Activated B cell treated with CpG ODN at 0.5 μM for 24 hours (primary cell): ENCODE measurements around the gene SDK2. TPM values are rescaled to one million over a fixed set of nuclear protein-coding genes. Genes with fewer than 3 reads are reported as not detected.

Experiments used
- ATAC-seq: fragments of 200-7000 bp; cut with Tn5 transposase; one replicate; pipeline ENCODE4 v1.10.0; 2021; ENCODE audit warnings: low read depth, mild to moderate bottlenecking, moderate library complexity
- CTCF ChIA-PET: fragments of 350-600 bp; sonication (Branson Sonifier 250); formaldehyde crosslinking; loops from one replicate; lab custom pipeline; 2021; ENCODE audit warnings: antibody characterized with exemption; lab: Charles Lee
- POLR2A ChIA-PET: fragments of 350-600 bp; sonication (Branson Sonifier 250); formaldehyde crosslinking; loops from one replicate; lab custom pipeline; 2021; ENCODE audit warnings: antibody characterized with exemption; lab: Charles Lee
- DNase-seq: peaks from one replicate; pipeline ENCODE4 v3.0.0; 2022
- H3K27ac Mint-ChIP-seq: one replicate; pipeline ENCODE4 v1.8.0; 2020; ENCODE audit warnings: mixed read lengths
- H3K27me3 Mint-ChIP-seq: one replicate; pipeline ENCODE4 v1.8.0; 2021; ENCODE audit warnings: mixed read lengths
- H3K36me3 Mint-ChIP-seq: one replicate; pipeline ENCODE4 v1.8.0; 2021; ENCODE audit warnings: low read depth, mixed read lengths
- H3K4me1 Mint-ChIP-seq: one replicate; pipeline ENCODE4 v1.8.0; 2021; ENCODE audit warnings: mixed read lengths
- H3K4me3 Mint-ChIP-seq: one replicate; pipeline ENCODE4 v1.8.0; 2020; ENCODE audit warnings: mild to moderate bottlenecking, mixed read lengths
- H3K9me3 Mint-ChIP-seq: one replicate; pipeline ENCODE4 v1.8.0; 2020; ENCODE audit warnings: mixed read lengths
- intact Hi-C: fragments of 100-400 bp; cut with micrococcal nuclease; formaldehyde crosslinking; loops from one replicate; pipeline ENCODE4 v1.15.1; 2024
- total RNA-seq: library from RNA; stranded (reverse); gene quantifications from 2 replicates; pipeline ENCODE4 v1.2.3, GENCODE V29; 2022
- TF ChIP-seq, protein P1 (sequence below): fragments of 200-600 bp; IDR thresholded peaks from one replicate; pipeline ENCODE4 v1.8.0; 2022; ENCODE audit warnings: antibody characterized with exemption, mild to moderate bottlenecking

Gene SDK2
- total RNA-seq, 1 donor from 2014 or later, result 2.5 TPM

DNA sequence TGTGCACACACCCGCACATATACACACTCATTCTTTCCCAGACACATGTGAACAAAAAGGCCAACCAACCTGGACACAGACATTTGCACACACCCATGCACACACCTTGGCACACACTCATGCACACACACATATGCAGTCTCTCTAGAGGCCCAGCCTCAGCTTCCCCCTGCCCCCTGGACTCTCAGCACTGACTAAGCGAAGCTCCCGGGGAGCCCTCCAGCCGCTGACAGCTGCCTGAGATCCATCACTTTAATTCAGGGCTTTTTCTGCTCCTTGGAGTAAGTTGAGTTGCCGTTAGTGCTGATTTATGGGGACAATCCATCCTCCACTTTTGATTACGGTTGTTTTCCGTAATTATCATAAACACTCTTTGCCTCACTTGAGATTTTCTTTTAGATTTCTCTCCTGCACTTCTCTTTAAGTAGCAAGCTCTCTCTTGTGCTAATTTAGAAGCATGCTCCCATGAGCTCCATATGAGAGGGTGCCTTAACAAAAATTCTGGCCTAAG is 173.9 kb downstream of the SDK2 start:
- no peaks in the 10 kb centered on the region for H3K9me3 Mint-ChIP-seq
- no peaks in the 10 kb centered on the region for H3K27me3 Mint-ChIP-seq
- TF ChIP-seq, protein P1, sequence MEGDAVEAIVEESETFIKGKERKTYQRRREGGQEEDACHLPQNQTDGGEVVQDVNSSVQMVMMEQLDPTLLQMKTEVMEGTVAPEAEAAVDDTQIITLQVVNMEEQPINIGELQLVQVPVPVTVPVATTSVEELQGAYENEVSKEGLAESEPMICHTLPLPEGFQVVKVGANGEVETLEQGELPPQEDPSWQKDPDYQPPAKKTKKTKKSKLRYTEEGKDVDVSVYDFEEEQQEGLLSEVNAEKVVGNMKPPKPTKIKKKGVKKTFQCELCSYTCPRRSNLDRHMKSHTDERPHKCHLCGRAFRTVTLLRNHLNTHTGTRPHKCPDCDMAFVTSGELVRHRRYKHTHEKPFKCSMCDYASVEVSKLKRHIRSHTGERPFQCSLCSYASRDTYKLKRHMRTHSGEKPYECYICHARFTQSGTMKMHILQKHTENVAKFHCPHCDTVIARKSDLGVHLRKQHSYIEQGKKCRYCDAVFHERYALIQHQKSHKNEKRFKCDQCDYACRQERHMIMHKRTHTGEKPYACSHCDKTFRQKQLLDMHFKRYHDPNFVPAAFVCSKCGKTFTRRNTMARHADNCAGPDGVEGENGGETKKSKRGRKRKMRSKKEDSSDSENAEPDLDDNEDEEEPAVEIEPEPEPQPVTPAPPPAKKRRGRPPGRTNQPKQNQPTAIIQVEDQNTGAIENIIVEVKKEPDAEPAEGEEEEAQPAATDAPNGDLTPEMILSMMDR, result no peak
- H3K27ac Mint-ChIP-seq, result no peak overlapping the region
- H3K4me3 Mint-ChIP-seq, result no peak overlapping the region
- no peaks in the 10 kb centered on the region for H3K4me1 Mint-ChIP-seq
- ChIA-PET CTCF (no interaction called here), POLR2A (no interaction called here)
- ATAC-seq, result no peak
- intact Hi-C loops, result no loop called here
- DNase-seq, result no peak
- peaks cover 1% of the 10 kb centered on the region for H3K36me3 Mint-ChIP-seq

DNA sequence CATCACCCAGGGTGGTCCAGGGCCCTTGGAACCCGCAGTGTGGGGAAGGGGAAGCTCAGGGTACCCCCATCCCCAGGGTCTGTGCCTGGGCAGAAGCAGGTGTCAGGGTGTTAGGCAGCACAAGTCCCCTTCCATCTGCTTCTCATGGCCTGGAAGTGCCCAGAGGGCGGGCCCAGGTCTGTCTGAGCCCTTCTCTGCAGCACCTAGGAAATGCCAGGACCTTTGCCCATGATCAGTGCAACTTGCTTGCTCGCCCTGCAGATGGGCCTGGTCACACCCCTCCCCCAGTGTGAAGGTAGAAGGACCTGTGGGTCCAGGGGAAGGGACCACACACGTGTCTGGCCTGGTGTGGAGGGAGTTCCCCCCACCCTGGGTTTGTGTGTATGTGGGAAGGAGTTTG is 174.9 kb downstream of the SDK2 start:
- Mint-ChIP-seq H3K36me3 (peaks cover 3% of the 10 kb centered on the region), H3K9me3 (peaks cover 5% of the 10 kb centered on the region), H3K27ac (no peak overlapping the region), H3K4me1 (no peaks in the 10 kb centered on the region), H3K4me3 (no peak overlapping the region), H3K27me3 (no peaks in the 10 kb centered on the region)
- intact Hi-C loops, result no loop called here
- ChIA-PET CTCF (no interaction called here), POLR2A (no interaction called here)
- ATAC-seq (no peak), DNase-seq (no peak)
- TF ChIP-seq, protein P1, result no peak

DNA sequence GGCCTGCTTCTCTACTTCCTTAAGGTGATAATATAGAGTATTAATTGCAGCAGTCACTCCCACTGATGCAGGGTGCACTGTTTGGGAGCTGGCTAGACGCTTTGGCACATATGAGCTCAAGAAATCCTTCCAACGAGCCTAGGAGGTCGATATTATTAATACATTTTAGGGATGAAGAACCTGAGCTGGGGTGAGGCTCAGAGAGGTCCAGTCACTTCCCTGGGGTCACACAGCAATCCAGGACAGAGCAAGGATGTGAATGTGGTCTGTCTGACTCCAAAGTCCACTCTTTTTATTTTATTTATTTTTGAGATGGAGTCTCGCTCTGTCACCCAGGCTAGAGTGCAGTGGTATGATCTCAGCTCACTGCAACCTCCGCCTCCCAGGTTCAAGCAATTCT is 176.0 kb downstream of the SDK2 start:
- no peak for ATAC-seq
- TF ChIP-seq, protein P1, result no peak
- no peaks in the 10 kb centered on the region for H3K27me3 Mint-ChIP-seq
- H3K9me3 Mint-ChIP-seq, result peaks cover 5% of the 10 kb centered on the region
- no peak for DNase-seq
- H3K4me1 Mint-ChIP-seq, result no peaks in the 10 kb centered on the region
- ChIA-PET POLR2A (no interaction called here), CTCF (interaction anchor here (0.6 kb wide), 1 partner anchor 86 kb away, joined by 3 read pairs; no protein-coding TSS in a partner anchor)
- intact Hi-C loops, result no loop called here
- no peak overlapping the region for H3K4me3 Mint-ChIP-seq
- H3K36me3 Mint-ChIP-seq, result peaks cover 3% of the 10 kb centered on the region
- H3K27ac Mint-ChIP-seq, result no peak overlapping the region

DNA sequence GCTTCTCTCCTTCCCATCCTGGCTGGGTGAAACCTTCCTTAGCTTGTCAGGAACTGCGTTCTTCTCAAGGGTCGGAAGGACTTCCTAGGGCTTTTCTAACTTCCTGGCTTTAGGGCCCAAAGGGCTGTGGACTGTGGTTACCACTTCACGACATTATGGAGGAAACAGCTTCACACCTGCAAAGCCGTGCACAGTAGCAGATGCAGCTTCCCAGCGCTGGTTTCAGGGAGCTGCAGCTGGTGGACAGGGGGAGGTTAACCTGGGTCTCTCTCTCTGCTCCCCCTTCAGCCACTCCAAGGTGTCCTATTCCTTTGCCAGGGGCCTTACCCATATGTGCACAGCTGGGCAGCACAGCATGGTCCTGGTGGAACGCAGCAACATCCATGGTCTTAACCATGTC is 176.6 kb downstream of the SDK2 start:
- Mint-ChIP-seq H3K4me3 (no peak overlapping the region), H3K27ac (no peak overlapping the region), H3K4me1 (no peaks in the 10 kb centered on the region), H3K27me3 (no peaks in the 10 kb centered on the region), H3K36me3 (peaks cover 3% of the 10 kb centered on the region), H3K9me3 (peaks cover 5% of the 10 kb centered on the region)
- intact Hi-C loops, result no loop called here
- ChIA-PET POLR2A (no interaction called here), CTCF (no interaction called here)
- DNase-seq (no peak), ATAC-seq (no peak)
- TF ChIP-seq, protein P1, result no peak

DNA sequence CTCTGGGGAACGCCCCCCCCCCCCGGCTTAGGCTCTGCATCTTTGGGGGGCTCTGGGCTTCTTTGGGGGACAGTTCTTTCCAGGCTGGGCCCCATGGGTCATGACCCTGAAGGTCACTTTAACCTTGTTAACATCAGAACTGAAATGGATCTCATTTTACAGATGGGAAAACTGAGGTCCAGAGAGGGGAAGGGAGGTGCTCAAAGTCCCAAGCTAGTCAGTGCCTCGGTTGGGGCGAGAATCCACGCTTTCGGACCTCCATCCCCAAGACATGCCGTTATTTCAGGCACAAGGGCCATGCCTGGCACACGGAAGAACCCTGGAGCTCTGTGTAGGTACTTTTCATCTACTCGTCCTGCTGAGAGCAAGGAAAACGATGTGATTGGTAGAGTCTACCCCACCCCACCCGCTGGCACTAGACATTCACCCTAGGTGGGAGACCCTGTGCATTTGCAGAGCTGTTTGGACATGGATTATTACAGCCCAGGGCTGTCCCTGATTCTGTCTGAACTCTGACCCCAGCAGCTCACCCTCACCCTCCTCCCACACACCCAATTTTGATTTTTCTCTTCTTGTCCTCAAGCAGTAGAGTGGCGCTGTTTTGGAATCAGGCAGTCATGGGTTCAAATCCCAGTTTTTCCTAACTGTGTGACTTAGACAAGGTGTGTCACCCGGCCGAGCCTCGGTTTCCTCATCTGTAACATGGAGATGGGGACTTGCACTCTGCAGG is 177.4 kb downstream of the SDK2 start:
- Mint-ChIP-seq H3K9me3 (peaks cover 5% of the 10 kb centered on the region), H3K27me3 (no peaks in the 10 kb centered on the region), H3K4me3 (no peak overlapping the region), H3K4me1 (no peaks in the 10 kb centered on the region), H3K27ac (no peak overlapping the region), H3K36me3 (peaks cover 3% of the 10 kb centered on the region)
- CTCF ChIA-PET, result no interaction called here
- ATAC-seq, result no peak
- TF ChIP-seq, protein P1, result no peak
- POLR2A ChIA-PET, result no interaction called here
- intact Hi-C loops, result no loop called here
- no peak for DNase-seq
